ENCODE measurements around the gene AKAP12.

Gene AKAP12

DNA sequence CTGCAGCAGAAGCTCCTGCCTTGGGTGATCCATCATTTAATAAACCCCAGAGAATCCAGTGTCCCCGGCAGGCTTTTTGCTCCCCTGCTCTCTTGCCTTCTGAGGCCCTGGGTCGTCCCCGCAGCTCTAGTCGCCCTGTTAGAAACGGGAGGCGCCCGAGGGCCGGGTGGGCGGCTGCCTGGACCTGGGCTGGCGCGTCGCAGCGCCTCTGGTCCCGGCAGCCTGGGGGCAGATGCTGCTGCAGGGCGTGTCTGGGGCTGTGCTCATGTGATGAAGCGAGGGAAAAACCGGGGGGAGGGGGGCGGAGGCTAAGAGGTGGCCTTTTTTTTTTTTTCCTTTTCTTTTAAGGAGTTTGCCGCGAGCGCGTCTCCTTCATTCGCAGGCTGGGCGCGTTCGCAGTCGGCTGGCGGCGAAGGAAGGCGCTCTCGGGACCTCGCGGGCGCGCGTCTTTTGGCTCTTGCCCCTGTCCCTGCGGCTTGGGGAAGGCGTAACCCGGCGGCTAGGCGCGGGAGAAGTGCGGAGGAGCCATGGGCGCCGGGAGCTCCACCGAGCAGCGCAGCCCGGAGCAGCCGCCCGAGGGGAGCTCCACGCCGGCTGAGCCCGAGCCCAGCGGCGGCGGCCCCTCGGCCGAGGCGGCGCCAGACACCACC is 394 bp downstream of the AKAP12 start:
- DNase-seq (ENCODE audit: low spot score): peak; percentile 81

DNA sequence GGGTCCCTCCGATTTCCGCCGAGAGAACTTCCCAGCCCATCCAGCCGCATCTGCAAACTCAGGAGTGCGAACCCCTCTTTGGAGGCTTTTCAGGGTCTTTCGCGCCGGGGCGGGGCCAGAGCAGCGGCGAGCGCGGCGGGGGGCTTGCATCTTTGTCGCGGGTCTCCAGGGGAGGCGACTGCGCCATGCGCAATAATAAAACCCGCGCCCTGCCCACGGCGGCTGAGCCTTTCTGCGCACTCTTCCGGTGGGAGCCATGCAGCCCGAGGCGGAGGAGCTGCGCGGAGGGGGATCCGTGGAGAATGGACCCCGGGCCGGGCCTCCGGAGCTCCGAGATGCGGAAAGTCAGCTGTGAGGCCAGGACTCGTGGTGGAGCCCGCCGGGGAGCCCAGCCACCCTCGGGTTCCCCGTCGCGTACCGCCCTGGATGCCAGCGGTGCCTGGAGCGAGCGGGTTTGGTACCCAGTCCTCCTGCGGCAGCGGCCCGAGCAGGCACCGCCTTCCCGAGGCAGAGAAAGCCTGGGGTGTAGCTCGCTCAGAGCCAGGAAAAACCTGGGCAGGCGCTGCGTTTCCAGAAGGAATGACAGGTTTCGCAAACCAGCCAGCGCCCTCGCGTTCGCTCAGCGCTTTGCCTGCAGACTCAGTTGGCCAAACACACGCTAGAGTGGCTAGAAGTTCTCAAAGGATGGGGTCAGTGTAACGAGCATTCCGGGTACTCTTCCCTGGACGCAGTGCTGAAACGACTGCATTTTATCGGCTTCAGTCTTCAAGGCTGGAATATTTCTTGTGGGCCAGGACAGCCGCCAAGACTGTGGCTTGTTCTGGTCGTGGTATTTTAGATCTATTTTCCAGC is 1.2 kb downstream of the AKAP12 start:
- peak; percentile 41 for DNase-seq (ENCODE audit: low spot score)

GRCh38 chr6:151241853-151242252 is 2.1 kb downstream of the AKAP12 start:
- DNase-seq (ENCODE audit: low spot score): no peak

DNA sequence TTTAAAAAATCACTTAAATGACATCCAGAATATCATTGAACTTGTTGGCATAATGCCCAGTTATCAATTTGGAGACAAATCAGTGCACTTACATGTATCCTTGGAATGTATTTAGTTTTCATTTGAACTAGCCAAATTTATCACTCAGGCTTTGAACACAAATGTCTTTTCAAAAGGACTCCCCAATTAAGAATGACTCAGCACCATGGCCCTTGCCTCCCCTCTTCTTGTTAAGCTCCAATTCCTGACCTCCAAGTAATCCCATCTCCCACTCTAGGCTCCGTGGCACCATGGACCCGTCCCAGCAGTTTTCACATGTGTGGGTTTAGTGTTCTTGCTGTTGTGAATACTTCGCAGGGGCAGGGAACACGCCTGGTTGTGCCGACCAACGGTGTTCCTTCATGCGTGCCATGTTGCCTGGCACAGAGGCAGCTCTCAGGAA is 2.7 kb downstream of the AKAP12 start:
- no peak for DNase-seq (ENCODE audit: low spot score)

DNA sequence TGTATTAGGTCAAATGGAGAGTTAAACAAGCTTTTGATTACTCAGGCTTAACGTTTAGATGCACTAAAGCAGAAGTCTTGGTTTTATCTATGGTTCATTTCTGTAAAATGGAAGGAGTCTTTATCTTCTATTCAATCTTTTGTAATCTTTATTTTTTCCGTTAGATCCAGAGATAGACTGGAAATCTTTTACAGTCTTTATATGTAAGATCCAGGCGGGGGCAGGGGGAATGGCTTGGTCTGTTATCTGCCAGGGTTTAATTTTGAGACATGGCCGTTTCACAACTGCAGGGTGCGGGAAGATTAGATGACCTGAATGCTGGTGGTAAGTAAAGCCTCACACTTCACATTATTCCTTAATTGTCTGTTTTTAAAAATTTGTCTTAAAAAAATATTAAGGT is 3.7 kb downstream of the AKAP12 start:
- DNase-seq (ENCODE audit: low spot score): no peak

GRCh38 chr6:151247490-151247889 is 7.7 kb downstream of the AKAP12 start:
- no peak for DNase-seq (ENCODE audit: low spot score)

- no peak for DNase-seq (ENCODE audit: low spot score)
Observed at GRCh38 chr6:151248295-151248694, 8.5 kb downstream of the AKAP12 start.

- no peak for DNase-seq (ENCODE audit: low spot score)
Observed at GRCh38 chr6:151252634-151253033, 12.9 kb downstream of the AKAP12 start.

DNA sequence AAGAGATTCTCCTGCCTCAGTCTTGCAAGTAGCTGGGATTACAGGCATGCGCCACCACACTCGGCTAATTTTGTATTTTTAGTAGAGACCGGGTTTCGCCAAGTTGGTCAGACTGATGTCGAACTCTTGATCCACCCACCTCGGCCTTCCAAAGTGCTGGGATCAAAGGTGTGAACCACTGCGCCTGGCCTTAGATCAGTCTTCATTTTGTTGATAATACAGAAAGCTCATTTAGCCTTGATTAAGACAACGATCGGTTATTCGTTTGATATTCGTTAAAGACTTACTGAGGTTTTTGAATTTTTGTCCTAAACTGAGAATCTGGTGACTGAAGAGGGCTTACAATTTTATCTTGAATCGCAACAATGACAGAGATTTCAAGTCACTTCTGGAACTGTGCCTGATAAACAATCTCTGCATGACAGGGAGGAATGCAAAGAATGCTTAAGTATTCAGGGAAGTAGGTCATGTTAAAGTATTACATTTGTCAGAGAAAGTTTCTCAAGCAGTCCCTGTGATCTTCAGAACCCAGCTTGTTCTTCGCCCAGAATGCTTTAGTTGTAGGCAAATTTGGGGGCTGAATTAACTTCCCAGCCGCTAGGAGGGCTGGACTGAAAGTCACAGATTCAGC is 14.8 kb downstream of the AKAP12 start:
- DNase-seq (ENCODE audit: low spot score): no peak

DNA sequence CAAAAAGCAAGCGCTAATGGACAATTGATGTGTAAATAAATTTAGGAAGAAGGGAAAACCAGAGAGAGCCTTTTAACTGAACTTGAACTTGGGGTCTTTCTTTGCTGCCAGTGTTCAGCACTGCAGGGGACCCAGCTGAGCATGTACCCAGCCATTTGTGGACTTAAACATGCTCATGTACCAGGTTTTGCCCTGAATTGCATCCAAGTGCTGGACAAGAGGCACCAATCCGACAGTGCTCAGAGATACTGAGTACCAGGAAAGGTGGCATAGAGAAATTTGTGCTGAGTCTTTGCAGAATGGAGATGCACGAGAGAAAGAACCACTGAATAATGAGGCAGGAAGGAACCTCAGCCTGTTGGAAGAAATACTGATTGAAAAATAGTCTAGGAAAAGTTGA is 16.0 kb downstream of the AKAP12 start:
- no peak for DNase-seq (ENCODE audit: low spot score)

DNA sequence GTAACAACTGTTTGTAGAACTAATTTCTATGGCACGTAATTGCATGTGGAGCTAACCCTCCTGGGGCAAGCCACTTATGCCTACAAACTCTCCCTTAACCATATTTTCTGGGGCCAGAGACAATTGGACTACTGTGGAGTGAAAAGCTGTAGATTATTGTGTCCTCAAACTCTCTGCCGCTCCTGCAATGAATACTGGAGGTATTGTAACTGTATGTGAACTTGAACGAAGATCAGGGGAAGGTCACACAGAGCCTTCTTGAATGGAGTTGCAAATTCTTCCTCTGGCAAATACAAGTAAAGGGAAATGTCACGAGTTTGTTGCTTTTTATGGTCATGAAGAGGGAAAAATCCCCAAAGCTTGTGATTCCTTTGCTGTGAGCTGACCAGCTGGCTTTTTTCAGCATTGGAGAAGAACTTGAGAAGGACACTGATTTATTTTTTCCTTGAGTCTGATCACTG is 18.2 kb downstream of the AKAP12 start:
- no peak for DNase-seq (ENCODE audit: low spot score)

GRCh38 chr6:151260205-151260604 is 20.4 kb downstream of the AKAP12 start:
- no peak for DNase-seq (ENCODE audit: low spot score)

GRCh38 chr6:151263035-151263434 is 23.3 kb downstream of the AKAP12 start:
- DNase-seq (ENCODE audit: low spot score): no peak

- DNase-seq (ENCODE audit: low spot score): no peak
Observed at GRCh38 chr6:151263967-151264366, 24.2 kb downstream of the AKAP12 start.

GRCh38 chr6:151265282-151265681 is 25.5 kb downstream of the AKAP12 start:
- no peak for DNase-seq (ENCODE audit: low spot score)

- peak; percentile 62 for DNase-seq (ENCODE audit: low spot score)
Observed at GRCh38 chr6:151269321-151269995, 29.7 kb downstream of the AKAP12 start.

DNA sequence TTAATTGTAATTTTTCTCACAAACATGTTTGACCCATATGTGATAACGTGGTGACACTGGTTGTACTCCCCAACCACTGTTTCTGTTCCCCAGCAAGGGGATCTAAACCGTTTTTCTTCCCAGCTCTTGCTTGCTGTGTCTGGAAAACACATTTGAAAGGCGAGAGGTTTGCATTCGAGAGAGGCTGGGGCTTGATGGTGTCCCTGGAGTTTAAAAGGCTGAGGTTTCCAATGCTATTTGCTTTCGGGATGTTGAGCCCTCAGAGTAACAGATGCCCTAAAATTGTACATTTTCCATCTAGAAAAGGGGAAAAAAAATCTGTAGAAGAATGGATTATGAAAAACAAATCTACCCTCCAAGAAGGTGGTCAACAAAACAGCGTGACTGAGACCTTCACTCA is 35.4 kb downstream of the AKAP12 start:
- DNase-seq (ENCODE audit: low spot score): no peak

DNA sequence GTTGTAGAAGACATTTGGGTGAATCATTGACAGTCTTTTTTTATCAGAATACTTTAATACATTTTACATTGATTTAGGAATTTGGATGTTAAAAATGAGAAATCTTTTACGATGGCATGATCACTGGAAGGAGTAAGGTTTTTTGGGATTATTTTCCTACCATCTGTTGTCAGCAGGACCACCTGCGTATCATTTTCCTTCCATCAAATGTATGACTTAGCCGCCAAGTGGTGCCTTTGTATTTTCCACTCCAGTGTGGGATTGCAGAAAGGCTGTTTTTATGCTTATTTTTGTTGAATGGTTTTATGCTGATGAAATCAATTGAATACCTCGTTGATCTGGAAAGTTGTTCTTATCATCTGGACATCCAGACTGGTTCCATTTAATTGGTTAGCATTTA is 35.8 kb downstream of the AKAP12 start:
- no peak for DNase-seq (ENCODE audit: low spot score)

GRCh38 chr6:151276112-151276740 is 36.5 kb downstream of the AKAP12 start:
- DNase-seq (ENCODE audit: low spot score): no peak

- DNase-seq (ENCODE audit: low spot score): no peak
Observed at GRCh38 chr6:151279891-151280290, 40.1 kb downstream of the AKAP12 start.

DNA sequence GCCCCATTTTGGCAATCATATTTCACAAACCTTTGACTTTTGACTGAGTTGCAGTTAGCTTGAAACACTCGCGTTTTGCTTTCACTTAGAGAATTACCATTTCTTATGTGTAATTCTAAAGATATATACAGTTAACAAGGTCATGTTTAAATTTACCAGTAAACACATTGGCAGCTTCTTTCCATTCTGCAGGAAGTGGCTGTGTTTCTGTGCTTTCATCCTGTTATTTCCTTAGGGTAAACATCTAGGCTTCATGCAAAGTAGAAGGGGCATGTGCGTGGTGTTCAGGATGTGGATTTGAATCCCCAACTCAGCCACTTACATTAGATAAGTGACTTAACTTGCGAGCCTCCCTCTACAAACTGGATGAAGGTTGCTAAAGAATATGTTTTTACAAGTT is 41.1 kb downstream of the AKAP12 start:
- DNase-seq (ENCODE audit: low spot score): no peak

- DNase-seq (ENCODE audit: low spot score): no peak
Observed at GRCh38 chr6:151284012-151284411, 44.2 kb downstream of the AKAP12 start.

Measured in kidney capillary endothelial cell (primary cell).